HL-60 (cell line): Measurements from ENCODE around the gene ATP1B1.

Source experiments
- DNase-seq, 2 experiments: peaks; one replicate each; pipeline ENCODE4 v3.0.0-alpha.2; 2010 to 2020; ENCODE audit warnings: low read depth in 1 of 2, low spot score in 1 of 2
- H3K27ac ChIP-seq: fragments of 250-450 bp; sonication (Bioruptor Pico); replicated peaks from 2 replicates; pipeline ENCODE4 v1.5.1; 2020; ENCODE audit warnings: mild to moderate bottlenecking, moderate library complexity
- H3K27me3 ChIP-seq: fragments of 250-450 bp; sonication (Bioruptor Pico); 2 replicates; pipeline ENCODE4 v1.5.1; 2021; ENCODE audit warnings: mild to moderate bottlenecking, moderate library complexity; ENCODE audit not compliant: insufficient read depth, poor library complexity, severe bottlenecking
- H3K4me3 ChIP-seq: replicated peaks from 2 replicates; pipeline ENCODE4 v1.5.1; 2011; ENCODE audit warnings: mild to moderate bottlenecking, control low read depth, low read length; ENCODE audit not compliant: insufficient read depth
- GABPA ChIP-seq: IDR thresholded peaks from 2 replicates; pipeline ENCODE4 v1.6.1; 2012; ENCODE audit warnings: low read depth
- POLR2AphosphoS5 ChIP-seq: IDR thresholded peaks from 2 replicates; pipeline ENCODE4 v1.6.1; 2012; ENCODE audit warnings: low read depth
- SPI1 ChIP-seq: IDR thresholded peaks from 2 replicates; pipeline ENCODE4 v1.6.1; 2012; ENCODE audit warnings: low read depth, mild to moderate bottlenecking, borderline replicate concordance
- TF ChIP-seq, protein P1 (sequence below): IDR thresholded peaks from one replicate; pipeline ENCODE4 v1.5.1; 2011; ENCODE audit warnings: low read length, control low read depth, inconsistent platforms; ENCODE audit not compliant: insufficient read depth
- TF ChIP-seq, protein P2 (sequence below): IDR thresholded peaks from 2 replicates; pipeline ENCODE4 v1.6.1; 2012; ENCODE audit warnings: low read depth; ENCODE audit not compliant: insufficient replicate concordance

Gene ATP1B1

DNA sequence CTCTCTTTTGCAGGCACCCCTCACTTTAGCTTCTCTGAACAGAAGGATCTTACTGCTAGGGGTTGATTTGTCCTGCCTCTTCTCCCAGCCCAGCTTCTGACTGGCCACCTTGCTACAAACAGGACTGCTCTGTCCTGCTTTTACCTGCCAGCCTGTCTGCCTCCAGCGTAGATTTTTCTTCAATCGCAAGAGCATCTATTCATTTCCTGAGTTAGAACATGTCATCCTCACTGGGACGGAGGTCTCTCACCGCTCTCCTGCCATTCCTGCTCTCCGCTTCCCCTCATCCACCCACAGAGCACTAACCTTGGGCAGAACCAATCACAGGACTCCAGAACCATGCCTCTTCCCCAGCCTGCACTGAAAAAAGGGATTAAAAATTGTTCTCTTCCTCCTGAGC, 3.5 kb upstream of the ATP1B1 start:
- Histone ChIP-seq H3K4me3 (no peak overlapping the region), H3K27ac (no peak overlapping the region), H3K27me3 (peaks cover 24% of the 10 kb centered on the region)
- TF ChIP-seq POLR2AphosphoS5 (no peak), GABPA (no peak), SPI1 (no peak)
- TF ChIP-seq, protein P1, sequence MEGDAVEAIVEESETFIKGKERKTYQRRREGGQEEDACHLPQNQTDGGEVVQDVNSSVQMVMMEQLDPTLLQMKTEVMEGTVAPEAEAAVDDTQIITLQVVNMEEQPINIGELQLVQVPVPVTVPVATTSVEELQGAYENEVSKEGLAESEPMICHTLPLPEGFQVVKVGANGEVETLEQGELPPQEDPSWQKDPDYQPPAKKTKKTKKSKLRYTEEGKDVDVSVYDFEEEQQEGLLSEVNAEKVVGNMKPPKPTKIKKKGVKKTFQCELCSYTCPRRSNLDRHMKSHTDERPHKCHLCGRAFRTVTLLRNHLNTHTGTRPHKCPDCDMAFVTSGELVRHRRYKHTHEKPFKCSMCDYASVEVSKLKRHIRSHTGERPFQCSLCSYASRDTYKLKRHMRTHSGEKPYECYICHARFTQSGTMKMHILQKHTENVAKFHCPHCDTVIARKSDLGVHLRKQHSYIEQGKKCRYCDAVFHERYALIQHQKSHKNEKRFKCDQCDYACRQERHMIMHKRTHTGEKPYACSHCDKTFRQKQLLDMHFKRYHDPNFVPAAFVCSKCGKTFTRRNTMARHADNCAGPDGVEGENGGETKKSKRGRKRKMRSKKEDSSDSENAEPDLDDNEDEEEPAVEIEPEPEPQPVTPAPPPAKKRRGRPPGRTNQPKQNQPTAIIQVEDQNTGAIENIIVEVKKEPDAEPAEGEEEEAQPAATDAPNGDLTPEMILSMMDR, result no peak
- TF ChIP-seq, protein P2, sequence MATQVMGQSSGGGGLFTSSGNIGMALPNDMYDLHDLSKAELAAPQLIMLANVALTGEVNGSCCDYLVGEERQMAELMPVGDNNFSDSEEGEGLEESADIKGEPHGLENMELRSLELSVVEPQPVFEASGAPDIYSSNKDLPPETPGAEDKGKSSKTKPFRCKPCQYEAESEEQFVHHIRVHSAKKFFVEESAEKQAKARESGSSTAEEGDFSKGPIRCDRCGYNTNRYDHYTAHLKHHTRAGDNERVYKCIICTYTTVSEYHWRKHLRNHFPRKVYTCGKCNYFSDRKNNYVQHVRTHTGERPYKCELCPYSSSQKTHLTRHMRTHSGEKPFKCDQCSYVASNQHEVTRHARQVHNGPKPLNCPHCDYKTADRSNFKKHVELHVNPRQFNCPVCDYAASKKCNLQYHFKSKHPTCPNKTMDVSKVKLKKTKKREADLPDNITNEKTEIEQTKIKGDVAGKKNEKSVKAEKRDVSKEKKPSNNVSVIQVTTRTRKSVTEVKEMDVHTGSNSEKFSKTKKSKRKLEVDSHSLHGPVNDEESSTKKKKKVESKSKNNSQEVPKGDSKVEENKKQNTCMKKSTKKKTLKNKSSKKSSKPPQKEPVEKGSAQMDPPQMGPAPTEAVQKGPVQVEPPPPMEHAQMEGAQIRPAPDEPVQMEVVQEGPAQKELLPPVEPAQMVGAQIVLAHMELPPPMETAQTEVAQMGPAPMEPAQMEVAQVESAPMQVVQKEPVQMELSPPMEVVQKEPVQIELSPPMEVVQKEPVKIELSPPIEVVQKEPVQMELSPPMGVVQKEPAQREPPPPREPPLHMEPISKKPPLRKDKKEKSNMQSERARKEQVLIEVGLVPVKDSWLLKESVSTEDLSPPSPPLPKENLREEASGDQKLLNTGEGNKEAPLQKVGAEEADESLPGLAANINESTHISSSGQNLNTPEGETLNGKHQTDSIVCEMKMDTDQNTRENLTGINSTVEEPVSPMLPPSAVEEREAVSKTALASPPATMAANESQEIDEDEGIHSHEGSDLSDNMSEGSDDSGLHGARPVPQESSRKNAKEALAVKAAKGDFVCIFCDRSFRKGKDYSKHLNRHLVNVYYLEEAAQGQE, result no peak
- no peak for DNase-seq

DNA sequence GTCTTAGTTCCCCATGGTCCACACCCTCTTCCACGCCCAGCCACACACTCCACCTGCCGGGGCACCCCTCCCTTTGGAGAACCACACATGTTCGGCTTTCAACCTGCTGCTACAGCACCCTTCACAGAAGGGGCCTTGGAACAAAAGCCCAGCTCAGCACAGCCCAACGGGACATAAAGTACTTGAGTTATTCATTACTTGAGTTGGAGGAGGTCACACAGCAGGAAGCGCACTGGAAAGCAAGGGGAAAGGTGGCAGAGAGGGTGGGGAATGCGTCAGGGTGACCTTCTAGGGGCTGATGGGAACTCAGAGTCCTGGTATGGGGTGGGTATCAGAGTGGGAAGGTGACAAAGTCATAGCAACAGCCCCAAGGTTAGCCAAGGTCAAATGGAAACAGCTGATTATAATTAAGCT, 3.0 kb upstream of the ATP1B1 start:
- DNase-seq, result no peak
- Histone ChIP-seq H3K4me3 (no peak overlapping the region), H3K27me3 (peaks cover 24% of the 10 kb centered on the region), H3K27ac (no peak overlapping the region)
- TF ChIP-seq, protein P1, result no peak
- TF ChIP-seq GABPA (no peak), SPI1 (no peak), POLR2AphosphoS5 (no peak)
- TF ChIP-seq, protein P2, result no peak

DNA sequence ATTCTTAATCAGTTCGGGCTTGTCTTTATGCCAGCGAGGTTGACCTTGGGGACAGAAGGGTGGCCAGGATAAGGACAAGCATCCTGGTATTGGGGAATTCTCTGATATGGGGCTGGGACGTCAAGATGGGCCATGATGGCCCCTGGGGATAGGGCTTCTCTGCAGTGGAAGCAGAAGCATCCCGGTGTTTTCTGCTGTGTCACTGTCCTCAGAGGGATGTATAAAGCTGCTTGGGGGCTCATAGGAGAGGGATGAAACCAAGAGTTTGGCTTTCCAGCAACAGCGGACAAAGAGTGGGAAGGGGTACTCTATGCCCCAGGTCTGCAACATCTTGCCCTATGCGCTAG, 1.4 kb upstream of the ATP1B1 start:
- peaks cover 24% of the 10 kb centered on the region for H3K27me3 ChIP-seq
- no peak for DNase-seq
- H3K27ac ChIP-seq, result no peak overlapping the region
- no peak overlapping the region for H3K4me3 ChIP-seq
- TF ChIP-seq, protein P1, result no peak
- no peak for TF ChIP-seq SPI1
- TF ChIP-seq GABPA, result no peak
- TF ChIP-seq POLR2AphosphoS5, result no peak
- TF ChIP-seq, protein P2, result no peak
